ENCODE results near the gene TTC21B.

TTC21B gene

DNA sequence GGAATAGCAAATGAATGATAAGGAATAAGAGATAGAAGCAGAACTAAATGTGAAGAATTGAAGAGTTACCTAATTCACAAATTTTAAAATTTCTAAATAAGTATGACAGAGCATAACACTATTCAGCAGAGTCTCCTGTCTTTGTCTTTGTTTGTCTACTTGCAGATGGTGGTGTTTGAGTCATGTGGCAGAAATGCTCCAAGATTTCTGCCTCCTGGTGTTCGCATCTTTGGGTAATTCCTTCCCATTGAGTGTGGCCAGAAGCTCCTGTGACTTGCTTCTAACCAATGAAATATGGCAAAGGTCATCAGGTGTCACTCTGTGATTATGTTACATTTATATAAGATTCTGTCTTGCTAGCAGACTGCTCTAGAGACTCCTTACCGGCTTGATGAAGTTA is 114.0 kb downstream of the TTC21B start:
- ChIA-PET POLR2A (interaction anchor here (0.7 kb wide), 1 partner anchor 223 kb away, joined by 5 read pairs; no protein-coding TSS in a partner anchor), CTCF (interaction anchor here (0.6 kb wide), 1 partner anchor 51 kb away, joined by 3 read pairs; no protein-coding TSS in a partner anchor)
- no peak for DNase-seq (ENCODE audit: extremely low spot score)
- TF ChIP-seq LEF1 (IDR thresholded peaks at IDR 0.05; ENCODE audit: borderline replicate concordance) (no peak), BHLHE40 (IDR thresholded peaks at IDR 0.05; ENCODE audit: borderline replicate concordance) (no peak), NFRKB (IDR thresholded peaks at IDR 0.05) (no peak), TARDBP (IDR thresholded peaks at IDR 0.05) (no peak), HDGF (IDR thresholded peaks at IDR 0.05; ENCODE audit: borderline replicate concordance) (no peak), L3MBTL2 (conservative IDR thresholded peaks at IDR 0.05) (no peak)

DNA sequence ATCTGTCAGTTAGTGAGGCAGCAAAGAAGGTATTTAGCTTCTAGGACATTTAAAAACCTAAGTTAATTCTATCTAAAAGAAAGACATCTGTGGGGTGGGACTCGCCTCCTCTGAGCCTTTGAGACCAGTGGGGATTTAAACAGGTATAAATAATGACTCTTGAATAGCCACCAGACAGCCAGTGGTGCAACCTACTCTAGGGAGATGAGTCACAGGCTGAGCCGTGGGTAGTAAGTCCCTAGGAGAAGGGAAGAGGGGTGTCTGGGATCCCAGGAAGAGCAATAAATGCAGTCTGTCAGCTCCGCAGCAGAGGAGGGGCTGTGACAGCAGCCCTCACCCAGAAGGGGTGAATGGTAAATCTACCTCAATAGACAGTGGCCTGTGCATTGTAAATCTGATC is 116.5 kb downstream of the TTC21B start:
- ChIA-PET CTCF (no interaction called here), POLR2A (no interaction called here)
- TF ChIP-seq HDGF (IDR thresholded peaks at IDR 0.05; ENCODE audit: borderline replicate concordance) (no peak), BHLHE40 (IDR thresholded peaks at IDR 0.05; ENCODE audit: borderline replicate concordance) (no peak), TARDBP (IDR thresholded peaks at IDR 0.05) (no peak), FOXA1 (IDR thresholded peaks at IDR 0.05) (no peak), FOXK2 (IDR thresholded peaks at IDR 0.05) (no peak), FOXM1 (IDR thresholded peaks at IDR 0.05; ENCODE audit: borderline replicate concordance) (no peak), ZNF384 (IDR thresholded peaks at IDR 0.05) (no peak), L3MBTL2 (conservative IDR thresholded peaks at IDR 0.05) (no peak), SUZ12 (IDR thresholded peaks at IDR 0.05) (no peak), ELF4 (IDR thresholded peaks at IDR 0.05) (no peak), ARNT (IDR thresholded peaks at IDR 0.05) (no peak), NFRKB (IDR thresholded peaks at IDR 0.05) (no peak), LEF1 (IDR thresholded peaks at IDR 0.05; ENCODE audit: borderline replicate concordance) (no peak)
- TF ChIP-seq, protein P1, sequence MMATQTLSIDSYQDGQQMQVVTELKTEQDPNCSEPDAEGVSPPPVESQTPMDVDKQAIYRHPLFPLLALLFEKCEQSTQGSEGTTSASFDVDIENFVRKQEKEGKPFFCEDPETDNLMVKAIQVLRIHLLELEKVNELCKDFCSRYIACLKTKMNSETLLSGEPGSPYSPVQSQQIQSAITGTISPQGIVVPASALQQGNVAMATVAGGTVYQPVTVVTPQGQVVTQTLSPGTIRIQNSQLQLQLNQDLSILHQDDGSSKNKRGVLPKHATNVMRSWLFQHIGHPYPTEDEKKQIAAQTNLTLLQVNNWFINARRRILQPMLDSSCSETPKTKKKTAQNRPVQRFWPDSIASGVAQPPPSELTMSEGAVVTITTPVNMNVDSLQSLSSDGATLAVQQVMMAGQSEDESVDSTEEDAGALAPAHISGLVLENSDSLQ (IDR thresholded peaks at IDR 0.05), result no peak
- no peak for DNase-seq (ENCODE audit: extremely low spot score)

DNA sequence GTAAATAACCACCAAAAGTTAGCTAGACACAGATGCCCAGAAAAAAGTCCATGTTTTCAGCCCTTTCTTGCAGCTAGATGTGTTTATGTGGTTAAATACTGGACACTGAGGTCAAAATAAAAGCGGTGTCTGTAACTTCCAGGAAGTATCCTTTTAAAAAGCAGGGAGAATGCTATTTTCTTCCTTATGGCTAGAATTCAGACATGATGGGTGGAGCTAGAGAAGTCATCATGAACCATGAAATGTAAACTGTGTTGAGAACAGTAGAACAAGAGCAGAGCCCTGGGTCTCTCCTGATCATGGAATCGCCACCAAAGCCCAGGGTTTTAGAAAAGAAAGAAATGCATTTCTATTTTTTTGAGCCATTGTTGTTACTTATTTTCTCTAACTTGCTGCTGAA is 118.2 kb downstream of the TTC21B start:
- no peak for DNase-seq (ENCODE audit: extremely low spot score)
- TF ChIP-seq L3MBTL2 (conservative IDR thresholded peaks at IDR 0.05) (no peak), BHLHE40 (IDR thresholded peaks at IDR 0.05; ENCODE audit: borderline replicate concordance) (no peak), FOXA1 (IDR thresholded peaks at IDR 0.05) (no peak), FOXM1 (IDR thresholded peaks at IDR 0.05; ENCODE audit: borderline replicate concordance) (no peak), SP1 (IDR thresholded peaks at IDR 0.05) (no peak), ELF4 (IDR thresholded peaks at IDR 0.05) (no peak), ZNF384 (IDR thresholded peaks at IDR 0.05) (no peak), ARNT (IDR thresholded peaks at IDR 0.05) (no peak), TARDBP (IDR thresholded peaks at IDR 0.05) (no peak), NFRKB (IDR thresholded peaks at IDR 0.05) (no peak), SUZ12 (IDR thresholded peaks at IDR 0.05) (no peak)
- TF ChIP-seq, protein P1 (IDR thresholded peaks at IDR 0.05), result no peak
- POLR2A ChIA-PET, result interaction anchor here (1.2 kb wide), 1 partner anchor 12 kb away, joined by 3 read pairs; no protein-coding TSS in a partner anchor
- CTCF ChIA-PET, result interaction anchor here (0.6 kb wide), 1 partner anchor 22 kb away, joined by 3 read pairs; no protein-coding TSS in a partner anchor

DNA sequence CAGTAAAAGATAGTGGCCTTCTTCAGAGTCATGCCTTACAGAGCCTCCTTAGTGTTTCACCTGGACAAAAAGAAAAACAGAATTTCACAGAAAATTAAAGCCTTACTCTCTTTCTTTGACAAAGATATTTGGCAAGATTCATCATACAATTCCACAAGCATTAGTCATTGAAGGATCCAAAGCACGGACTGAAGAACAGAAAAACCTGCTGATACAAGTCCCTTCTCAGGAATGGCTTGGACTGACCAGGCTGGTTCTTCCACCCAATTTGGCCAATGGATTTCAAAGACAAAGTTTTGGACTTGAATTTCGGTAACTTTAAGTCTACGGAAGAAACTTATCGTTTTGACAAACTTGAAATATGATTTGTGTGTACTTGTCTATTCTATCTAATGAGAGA is 120.4 kb downstream of the TTC21B start:
- DNase-seq (ENCODE audit: extremely low spot score), result no peak
- TF ChIP-seq SUZ12 (IDR thresholded peaks at IDR 0.05), result no peak
- TF ChIP-seq ZNF384 (IDR thresholded peaks at IDR 0.05), result no peak
- no peak for TF ChIP-seq FOXA1 (IDR thresholded peaks at IDR 0.05)
- TF ChIP-seq FOXK2 (IDR thresholded peaks at IDR 0.05), result no peak
- TF ChIP-seq SP1 (IDR thresholded peaks at IDR 0.05), result no peak
- TF ChIP-seq ELF4 (IDR thresholded peaks at IDR 0.05), result no peak
- no peak for TF ChIP-seq CTBP1 (IDR thresholded peaks at IDR 0.05; ENCODE audit: borderline replicate concordance)
- no peak for TF ChIP-seq NFRKB (IDR thresholded peaks at IDR 0.05)
- no peak for TF ChIP-seq FOXM1 (IDR thresholded peaks at IDR 0.05; ENCODE audit: borderline replicate concordance)
- TF ChIP-seq, protein P1 (IDR thresholded peaks at IDR 0.05), result no peak
- no peak for TF ChIP-seq L3MBTL2 (conservative IDR thresholded peaks at IDR 0.05)
- no peak for TF ChIP-seq LEF1 (IDR thresholded peaks at IDR 0.05; ENCODE audit: borderline replicate concordance)
- TF ChIP-seq TARDBP (IDR thresholded peaks at IDR 0.05), result no peak
- no peak for TF ChIP-seq HDGF (IDR thresholded peaks at IDR 0.05; ENCODE audit: borderline replicate concordance)
- TF ChIP-seq BHLHE40 (IDR thresholded peaks at IDR 0.05; ENCODE audit: borderline replicate concordance), result no peak
- CTCF ChIA-PET, result no interaction called here
- POLR2A ChIA-PET, result no interaction called here

DNA sequence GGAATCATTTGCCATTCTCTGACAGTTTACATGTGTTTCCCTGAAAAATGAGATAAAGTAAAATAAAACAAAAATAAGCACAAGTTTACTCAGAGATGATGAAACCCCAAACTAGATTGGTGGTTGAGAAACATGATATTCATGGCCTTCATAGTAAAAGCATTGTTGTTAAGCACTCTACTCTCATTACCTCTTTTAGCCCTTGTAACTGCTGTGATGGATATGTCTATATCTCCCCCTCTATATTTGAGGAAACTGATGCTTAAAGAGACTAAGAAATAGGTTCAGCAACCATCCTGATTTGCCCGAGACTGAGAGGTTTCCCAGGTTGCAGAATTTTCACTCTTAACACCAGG is 125.7 kb downstream of the TTC21B start:
- ChIA-PET CTCF (no interaction called here), POLR2A (no interaction called here)
- no peak for DNase-seq (ENCODE audit: extremely low spot score)
- TF ChIP-seq LEF1 (IDR thresholded peaks at IDR 0.05; ENCODE audit: borderline replicate concordance) (no peak), ELF4 (IDR thresholded peaks at IDR 0.05) (no peak), FOXA1 (IDR thresholded peaks at IDR 0.05) (no peak), ZNF384 (IDR thresholded peaks at IDR 0.05) (no peak), TARDBP (IDR thresholded peaks at IDR 0.05) (no peak), SUZ12 (IDR thresholded peaks at IDR 0.05) (no peak), FOXM1 (IDR thresholded peaks at IDR 0.05; ENCODE audit: borderline replicate concordance) (no peak), ARNT (IDR thresholded peaks at IDR 0.05) (no peak), HDGF (IDR thresholded peaks at IDR 0.05; ENCODE audit: borderline replicate concordance) (no peak), FOXK2 (IDR thresholded peaks at IDR 0.05) (no peak), L3MBTL2 (conservative IDR thresholded peaks at IDR 0.05) (no peak), NFRKB (IDR thresholded peaks at IDR 0.05) (no peak), CTBP1 (IDR thresholded peaks at IDR 0.05; ENCODE audit: borderline replicate concordance) (no peak)
- TF ChIP-seq, protein P1 (IDR thresholded peaks at IDR 0.05), result no peak
